Measurements from ENCODE around the gene EPC1. TPM values are rescaled to one million over a fixed set of nuclear protein-coding genes. Genes with fewer than 3 reads are reported as not detected.

EPC1 gene
- total RNA-seq, 1 donor from 2014 or later = 72.0 TPM

- Histone ChIP-seq H3K9ac (ENCODE audit: low read depth in 1 of 3, low read length in 3 of 3) (peak overlapping the region in 2 of 3 donors; percentile 17 to 26), H3K4me3 (ENCODE audit: low read length in 3 of 3) (peak overlapping the region; percentile 11 to 89 (median 16)), H3K9me3 (ENCODE audit: control insufficient read depth in 3 of 3, low read length in 3 of 3) (no peaks in the 10 kb centered on the region), H3K36me3 (ENCODE audit: control insufficient read depth in 3 of 3, insufficient read depth in 3 of 3, low read length in 3 of 3) (no peaks in the 10 kb centered on the region), H3K27me3 (ENCODE audit: control insufficient read depth in 3 of 3, insufficient read depth in 3 of 3, low read length in 3 of 3) (no peaks in the 10 kb centered on the region), H3K4me1 (ENCODE audit: control insufficient read depth in 3 of 3, insufficient read depth in 3 of 3, low read length in 3 of 3) (peaks cover 8 to 13% (median 9%) of the 10 kb centered on the region in 3 donors), H3K27ac (ENCODE audit: low read depth, low read length) (peak overlapping the region; percentile 85)
These were observed 33.1 kb upstream of the EPC1 start for GRCh38 chr10:32379950-32380551.

- no peaks in the 10 kb centered on the region for H3K9me3 ChIP-seq (ENCODE audit: control insufficient read depth in 3 of 3, low read length in 3 of 3)
- peak overlapping the region; percentile 86 to 92 (median 89) for H3K4me3 ChIP-seq (ENCODE audit: low read length in 3 of 3)
- H3K9ac ChIP-seq (ENCODE audit: low read depth in 1 of 3, low read length in 3 of 3) = peak overlapping the region; percentile 91 to 94 (median 92)
- peaks cover 8 to 13% (median 9%) of the 10 kb centered on the region in 3 donors for H3K4me1 ChIP-seq (ENCODE audit: control insufficient read depth in 3 of 3, insufficient read depth in 3 of 3, low read length in 3 of 3)
- peak overlapping the region; percentile 85 for H3K27ac ChIP-seq (ENCODE audit: low read depth, low read length)
- H3K27me3 ChIP-seq (ENCODE audit: control insufficient read depth in 3 of 3, insufficient read depth in 3 of 3, low read length in 3 of 3) = no peaks in the 10 kb centered on the region
- H3K36me3 ChIP-seq (ENCODE audit: control insufficient read depth in 3 of 3, insufficient read depth in 3 of 3, low read length in 3 of 3) = no peaks in the 10 kb centered on the region
These were observed 32.5 kb upstream of the EPC1 start for GRCh38 chr10:32379318-32379949.

DNA sequence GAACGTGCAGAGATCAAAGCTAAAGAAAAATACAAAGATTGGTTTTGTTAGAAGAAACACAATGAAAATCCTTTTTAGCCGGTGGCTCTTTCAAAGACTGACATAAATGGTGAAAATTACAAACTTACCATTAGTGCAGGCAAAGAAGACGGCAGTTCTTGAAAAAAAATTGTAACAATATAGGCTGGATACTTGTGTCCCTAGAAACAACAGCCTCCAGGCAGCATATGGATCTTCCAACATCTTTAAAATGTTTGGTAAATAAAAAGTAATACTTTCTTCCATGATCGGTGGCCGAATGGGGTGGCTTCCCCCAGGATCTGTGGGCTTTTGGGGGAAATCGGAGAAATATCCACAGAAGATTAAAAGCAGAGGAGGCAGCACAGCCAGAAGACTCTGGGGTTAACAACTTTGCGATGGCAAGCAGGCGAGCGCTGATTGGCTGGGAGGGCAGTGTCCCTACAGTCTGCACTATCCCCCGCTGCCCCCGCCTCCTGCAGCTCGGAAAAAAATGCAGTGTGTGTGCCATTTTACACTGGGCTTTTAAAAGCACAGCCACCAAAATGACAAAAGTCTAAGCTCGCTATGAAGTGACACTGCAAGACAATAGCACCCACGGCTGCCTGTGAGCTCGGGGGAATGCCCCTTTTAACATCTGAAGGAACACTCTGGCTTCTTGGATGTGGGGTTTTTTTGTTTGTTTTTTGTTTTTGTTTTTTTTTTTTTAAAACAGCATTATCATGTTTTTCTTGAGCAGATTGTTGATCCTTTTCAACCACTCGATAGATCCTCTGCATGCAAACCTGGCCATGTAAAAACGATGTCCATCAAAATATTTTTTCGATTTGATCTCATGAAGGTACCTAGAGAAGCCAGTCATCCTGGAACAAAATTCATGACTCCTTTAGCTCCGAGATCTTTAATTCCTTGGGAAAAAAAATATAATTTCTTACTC, 31.7 kb upstream of the EPC1 start:
- Histone ChIP-seq H3K27ac (ENCODE audit: low read depth, low read length) (peak overlapping the region; percentile 85), H3K36me3 (ENCODE audit: control insufficient read depth in 3 of 3, insufficient read depth in 3 of 3, low read length in 3 of 3) (no peaks in the 10 kb centered on the region), H3K27me3 (ENCODE audit: control insufficient read depth in 3 of 3, insufficient read depth in 3 of 3, low read length in 3 of 3) (no peaks in the 10 kb centered on the region), H3K9me3 (ENCODE audit: control insufficient read depth in 3 of 3, low read length in 3 of 3) (no peaks in the 10 kb centered on the region), H3K4me1 (ENCODE audit: control insufficient read depth in 3 of 3, insufficient read depth in 3 of 3, low read length in 3 of 3) (peaks cover 8 to 13% (median 9%) of the 10 kb centered on the region in 3 donors), H3K9ac (ENCODE audit: low read depth in 1 of 3, low read length in 3 of 3) (peak overlapping the region; percentile 91 to 94 (median 92)), H3K4me3 (ENCODE audit: low read length in 3 of 3) (peak overlapping the region; percentile 86 to 92 (median 89))

- Histone ChIP-seq H3K4me3 (ENCODE audit: low read length in 3 of 3) (peak overlapping the region; percentile 86 to 92 (median 89)), H3K27ac (ENCODE audit: low read depth, low read length) (peak overlapping the region; percentile 73), H3K9me3 (ENCODE audit: control insufficient read depth in 3 of 3, low read length in 3 of 3) (no peaks in the 10 kb centered on the region), H3K9ac (ENCODE audit: low read depth in 1 of 3, low read length in 3 of 3) (peak overlapping the region; percentile 91 to 94 (median 92)), H3K36me3 (ENCODE audit: control insufficient read depth in 3 of 3, insufficient read depth in 3 of 3, low read length in 3 of 3) (no peaks in the 10 kb centered on the region), H3K4me1 (ENCODE audit: control insufficient read depth in 3 of 3, insufficient read depth in 3 of 3, low read length in 3 of 3) (peaks cover 8 to 13% (median 9%) of the 10 kb centered on the region in 3 donors), H3K27me3 (ENCODE audit: control insufficient read depth in 3 of 3, insufficient read depth in 3 of 3, low read length in 3 of 3) (no peaks in the 10 kb centered on the region)
These were observed 30.7 kb upstream of the EPC1 start for GRCh38 chr10:32377458-32378259.

GRCh38 chr10:32376771-32377170, 29.8 kb upstream of the EPC1 start:
- Histone ChIP-seq H3K27me3 (ENCODE audit: control insufficient read depth in 3 of 3, insufficient read depth in 3 of 3, low read length in 3 of 3) (no peaks in the 10 kb centered on the region), H3K36me3 (ENCODE audit: control insufficient read depth in 3 of 3, insufficient read depth in 3 of 3, low read length in 3 of 3) (no peaks in the 10 kb centered on the region), H3K27ac (ENCODE audit: low read depth, low read length) (peak overlapping the region; percentile 73), H3K4me3 (ENCODE audit: low read length in 3 of 3) (peak overlapping the region; percentile 86 to 92 (median 89)), H3K4me1 (ENCODE audit: control insufficient read depth in 3 of 3, insufficient read depth in 3 of 3, low read length in 3 of 3) (peaks cover 8 to 13% (median 12%) of the 10 kb centered on the region in 3 donors), H3K9me3 (ENCODE audit: control insufficient read depth in 3 of 3, low read length in 3 of 3) (no peaks in the 10 kb centered on the region), H3K9ac (ENCODE audit: low read depth in 1 of 3, low read length in 3 of 3) (peak overlapping the region; percentile 91 to 94 (median 92))

DNA sequence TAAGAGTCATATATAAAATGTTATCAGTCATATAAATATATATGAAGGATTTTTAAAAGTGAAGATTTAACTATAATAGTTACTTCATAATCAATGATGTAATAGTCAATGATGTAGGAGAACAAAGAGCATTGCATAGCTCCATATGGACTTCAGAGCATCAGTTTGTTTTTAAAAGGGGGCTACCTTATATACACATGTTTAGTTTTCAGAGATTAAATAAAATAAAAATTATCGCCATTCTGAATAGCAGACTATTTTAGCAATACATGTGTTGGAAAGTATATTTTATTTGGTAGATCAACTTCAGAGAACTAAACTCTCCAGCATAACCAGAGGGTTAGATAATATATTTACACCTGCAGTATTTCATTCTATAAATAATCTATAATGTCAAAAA, 29.1 kb upstream of the EPC1 start:
- no peaks in the 10 kb centered on the region for H3K27me3 ChIP-seq (ENCODE audit: control insufficient read depth in 3 of 3, insufficient read depth in 3 of 3, low read length in 3 of 3)
- H3K9me3 ChIP-seq (ENCODE audit: control insufficient read depth in 3 of 3, low read length in 3 of 3) = no peaks in the 10 kb centered on the region
- H3K4me1 ChIP-seq (ENCODE audit: control insufficient read depth in 3 of 3, insufficient read depth in 3 of 3, low read length in 3 of 3) = peaks cover 8 to 14% (median 13%) of the 10 kb centered on the region in 3 donors
- H3K27ac ChIP-seq (ENCODE audit: low read depth, low read length) = no peak overlapping the region
- H3K9ac ChIP-seq (ENCODE audit: low read depth in 1 of 3, low read length in 3 of 3) = peak overlapping the region; percentile 91 to 94 (median 92)
- no peaks in the 10 kb centered on the region for H3K36me3 ChIP-seq (ENCODE audit: control insufficient read depth in 3 of 3, insufficient read depth in 3 of 3, low read length in 3 of 3)
- H3K4me3 ChIP-seq (ENCODE audit: low read length in 3 of 3) = peak overlapping the region; percentile 86 to 92 (median 89)

DNA sequence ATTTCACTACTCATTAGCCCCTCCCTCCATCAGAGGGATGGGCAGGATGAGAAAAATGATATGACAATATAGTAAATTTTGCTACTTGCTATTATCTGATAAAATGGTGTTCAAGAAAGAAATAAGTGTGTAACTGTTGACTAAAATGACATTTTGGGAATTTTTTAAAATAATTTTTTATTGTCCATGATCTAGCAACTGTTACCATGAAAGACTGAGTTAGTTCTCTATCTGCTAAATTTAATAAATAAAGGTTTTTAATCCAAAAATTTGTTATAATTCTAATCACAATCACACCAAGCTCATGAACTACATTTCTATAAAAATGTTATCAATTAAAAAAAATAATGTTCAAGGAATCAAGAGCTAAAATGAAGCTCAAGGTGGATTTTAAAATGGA, 28.7 kb upstream of the EPC1 start:
- Histone ChIP-seq H3K36me3 (ENCODE audit: control insufficient read depth in 3 of 3, insufficient read depth in 3 of 3, low read length in 3 of 3) (no peaks in the 10 kb centered on the region), H3K9ac (ENCODE audit: low read depth in 1 of 3, low read length in 3 of 3) (peak overlapping the region in 1 of 3 donors; percentile 94), H3K27ac (ENCODE audit: low read depth, low read length) (no peak overlapping the region), H3K27me3 (ENCODE audit: control insufficient read depth in 3 of 3, insufficient read depth in 3 of 3, low read length in 3 of 3) (no peaks in the 10 kb centered on the region), H3K4me3 (ENCODE audit: low read length in 3 of 3) (no peak overlapping the region), H3K4me1 (ENCODE audit: control insufficient read depth in 3 of 3, insufficient read depth in 3 of 3, low read length in 3 of 3) (peaks cover 8 to 19% (median 13%) of the 10 kb centered on the region in 3 donors), H3K9me3 (ENCODE audit: control insufficient read depth in 3 of 3, low read length in 3 of 3) (no peaks in the 10 kb centered on the region)

- H3K9me3 ChIP-seq (ENCODE audit: control insufficient read depth in 3 of 3, low read length in 3 of 3) = no peaks in the 10 kb centered on the region
- H3K4me1 ChIP-seq (ENCODE audit: control insufficient read depth in 3 of 3, insufficient read depth in 3 of 3, low read length in 3 of 3) = peaks cover 0 to 13% (median 13%) of the 10 kb centered on the region in 3 donors
- no peaks in the 10 kb centered on the region for H3K27me3 ChIP-seq (ENCODE audit: control insufficient read depth in 3 of 3, insufficient read depth in 3 of 3, low read length in 3 of 3)
- no peak overlapping the region for H3K9ac ChIP-seq (ENCODE audit: low read depth in 1 of 3, low read length in 3 of 3)
- H3K27ac ChIP-seq (ENCODE audit: low read depth, low read length) = no peak overlapping the region
- no peaks in the 10 kb centered on the region for H3K36me3 ChIP-seq (ENCODE audit: control insufficient read depth in 3 of 3, insufficient read depth in 3 of 3, low read length in 3 of 3)
- no peak overlapping the region for H3K4me3 ChIP-seq (ENCODE audit: low read length in 3 of 3)
These were observed 27.6 kb upstream of the EPC1 start for GRCh38 chr10:32374605-32375004.

DNA sequence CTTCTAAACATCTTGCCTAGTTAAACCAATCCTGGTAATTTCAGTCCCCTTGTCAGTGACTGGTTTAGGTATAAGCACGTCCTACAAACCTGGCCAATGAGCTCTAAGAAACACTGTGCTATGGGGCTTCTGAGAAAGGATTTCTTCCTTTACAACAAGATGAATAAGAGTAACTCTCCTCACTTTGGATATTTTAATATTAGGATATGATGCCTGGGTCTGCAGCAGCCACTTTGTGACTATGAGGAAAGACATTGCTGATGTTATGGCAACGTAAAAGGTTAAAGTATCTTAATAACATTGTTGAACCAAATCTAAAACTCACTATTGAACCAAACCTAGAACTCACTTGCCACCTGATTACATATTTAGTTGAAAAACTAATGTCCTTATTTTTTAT, 26.5 kb upstream of the EPC1 start:
- Histone ChIP-seq H3K27me3 (ENCODE audit: control insufficient read depth in 3 of 3, insufficient read depth in 3 of 3, low read length in 3 of 3) (no peaks in the 10 kb centered on the region), H3K4me3 (ENCODE audit: low read length in 3 of 3) (no peak overlapping the region), H3K27ac (ENCODE audit: low read depth, low read length) (no peak overlapping the region), H3K9ac (ENCODE audit: low read depth in 1 of 3, low read length in 3 of 3) (no peak overlapping the region), H3K36me3 (ENCODE audit: control insufficient read depth in 3 of 3, insufficient read depth in 3 of 3, low read length in 3 of 3) (no peaks in the 10 kb centered on the region), H3K4me1 (ENCODE audit: control insufficient read depth in 3 of 3, insufficient read depth in 3 of 3, low read length in 3 of 3) (peaks cover 0 to 13% (median 12%) of the 10 kb centered on the region in 3 donors), H3K9me3 (ENCODE audit: control insufficient read depth in 3 of 3, low read length in 3 of 3) (no peaks in the 10 kb centered on the region)
